ENCODE measurements around the gene ZNF532. TPM values are rescaled to one million over a fixed set of nuclear protein-coding genes. Genes with fewer than 3 reads are reported as not detected.
"Not testable (repeated sequence)": the region's sequence is repeated elsewhere in the genome, so short reads cannot be mapped to it uniquely, and the experiment has no call there.

The ZNF532 gene
- total RNA-seq, 1 experiment from 2014 or later = 21.1 TPM

GRCh38 chr18:58911766-58912165 lies 47.1 kb downstream of the ZNF532 start:
- CTCF ChIA-PET = no interaction called here
- Histone ChIP-seq H3K79me2 (ENCODE audit: low read depth) (no peaks in the 10 kb centered on the region), H3K9me2 (ENCODE audit: insufficient read depth) (no peaks in the 10 kb centered on the region), H3K4me1 (replicated peaks; ENCODE audit: insufficient read depth) (peaks cover 4% of the 10 kb centered on the region; the same call in 1 of the 2 replicates), H3K4me2 (no peak overlapping the region), H3K36me3 (ENCODE audit: low read depth) (no peaks in the 10 kb centered on the region), H3F3A (ENCODE audit: insufficient read depth, low read depth) (no peaks in the 10 kb centered on the region), H3K27ac (no peak overlapping the region), H3K27me3 (ENCODE audit: insufficient read depth, low read depth) (no peaks in the 10 kb centered on the region), H3K4me3 (no peak overlapping the region), H3K9me3 (ENCODE audit: insufficient read depth, low read depth) (no peaks in the 10 kb centered on the region), H4K20me1 (ENCODE audit: insufficient read depth) (no peaks in the 10 kb centered on the region), H2AFZ (no peak overlapping the region)
- intact Hi-C loops (cut with micrococcal nuclease; ENCODE audit: unreplicated experiment) = loop anchor here (2.0 kb wide), 1 partner anchor 69 kb away; no protein-coding TSS in a partner anchor
- POLR2A ChIA-PET (ENCODE audit: unreplicated experiment) = no interaction called here
- no peak for DNase-seq
- TF ChIP-seq CTCF (conservative IDR thresholded peaks at IDR 0.05) (no peak), EZH2 (IDR thresholded peaks at IDR 0.05; ENCODE audit: low read depth) (no peak)
- no TSS peak for BruUV-seq (replicated peaks)

- Histone ChIP-seq H3K79me2 (ENCODE audit: low read depth) (no peaks in the 10 kb centered on the region), H3K36me3 (ENCODE audit: low read depth) (no peaks in the 10 kb centered on the region), H2AFZ (no peak overlapping the region), H3K4me1 (replicated peaks; ENCODE audit: insufficient read depth) (peaks cover 4% of the 10 kb centered on the region; the same call in 1 of the 2 replicates), H3F3A (ENCODE audit: insufficient read depth, low read depth) (no peaks in the 10 kb centered on the region), H4K20me1 (ENCODE audit: insufficient read depth) (no peaks in the 10 kb centered on the region), H3K9me3 (ENCODE audit: insufficient read depth, low read depth) (no peaks in the 10 kb centered on the region), H3K9me2 (ENCODE audit: insufficient read depth) (no peaks in the 10 kb centered on the region), H3K4me2 (no peak overlapping the region), H3K27me3 (ENCODE audit: insufficient read depth, low read depth) (no peaks in the 10 kb centered on the region), H3K27ac (no peak overlapping the region), H3K4me3 (no peak overlapping the region)
- POLR2A ChIA-PET (ENCODE audit: unreplicated experiment) = no interaction called here
- DNase-seq = no peak
- no TSS peak for BruUV-seq (replicated peaks)
- TF ChIP-seq CTCF (conservative IDR thresholded peaks at IDR 0.05) (no peak), EZH2 (IDR thresholded peaks at IDR 0.05; ENCODE audit: low read depth) (no peak)
- intact Hi-C loops (cut with micrococcal nuclease; ENCODE audit: unreplicated experiment) = no loop called here
- CTCF ChIA-PET = no interaction called here
Measured at GRCh38 chr18:58915006-58915799, 50.5 kb downstream of the ZNF532 start.

GRCh38 chr18:58915995-58916394 lies 51.3 kb downstream of the ZNF532 start:
- intact Hi-C loops (cut with micrococcal nuclease; ENCODE audit: unreplicated experiment) = no loop called here

GRCh38 chr18:58919934-58920333 lies 55.3 kb downstream of the ZNF532 start:
- H3K27me3 ChIP-seq (ENCODE audit: insufficient read depth, low read depth); CTCF ChIA-PET; H3K9me2 ChIP-seq (ENCODE audit: insufficient read depth); H3K4me3 ChIP-seq; H2AFZ ChIP-seq; H3K4me1 ChIP-seq (replicated peaks; ENCODE audit: insufficient read depth); POLR2A ChIA-PET (ENCODE audit: unreplicated experiment); H4K20me1 ChIP-seq (ENCODE audit: insufficient read depth); intact Hi-C loops (cut with micrococcal nuclease; ENCODE audit: unreplicated experiment); H3K79me2 ChIP-seq (ENCODE audit: low read depth); H3K36me3 ChIP-seq (ENCODE audit: low read depth); DNase-seq; H3K4me2 ChIP-seq; H3K27ac ChIP-seq; H3K9me3 ChIP-seq (ENCODE audit: insufficient read depth, low read depth); BruUV-seq (replicated peaks); H3F3A ChIP-seq (ENCODE audit: insufficient read depth, low read depth): not testable (repeated sequence)

More at GRCh38 chr18:58915995-58916394, 51.3 kb downstream of the ZNF532 start:
- H3K4me3 ChIP-seq = no peak overlapping the region
- ChIA-PET CTCF (no interaction called here), POLR2A (ENCODE audit: unreplicated experiment) (no interaction called here)
- no peak overlapping the region for H2AFZ ChIP-seq
- peaks cover 4% of the 10 kb centered on the region; the same call in 1 of the 2 replicates for H3K4me1 ChIP-seq (replicated peaks; ENCODE audit: insufficient read depth)
- H3K36me3 ChIP-seq (ENCODE audit: low read depth) = no peaks in the 10 kb centered on the region
- H3K9me2 ChIP-seq (ENCODE audit: insufficient read depth) = no peaks in the 10 kb centered on the region
- H3K27ac ChIP-seq = no peak overlapping the region
- H3K27me3 ChIP-seq (ENCODE audit: insufficient read depth, low read depth) = no peaks in the 10 kb centered on the region
- H3F3A ChIP-seq (ENCODE audit: insufficient read depth, low read depth) = no peaks in the 10 kb centered on the region
- no peaks in the 10 kb centered on the region for H3K9me3 ChIP-seq (ENCODE audit: insufficient read depth, low read depth)
- TF ChIP-seq EZH2 (IDR thresholded peaks at IDR 0.05; ENCODE audit: low read depth) (no peak), CTCF (conservative IDR thresholded peaks at IDR 0.05) (no peak)
- no peak for DNase-seq
- H3K4me2 ChIP-seq = no peak overlapping the region
- H3K79me2 ChIP-seq (ENCODE audit: low read depth) = no peaks in the 10 kb centered on the region
- no TSS peak for BruUV-seq (replicated peaks)
- H4K20me1 ChIP-seq (ENCODE audit: insufficient read depth) = no peaks in the 10 kb centered on the region
